Lower lobe of right lung (tissue), 2 donors: ENCODE measurements around the gene MGAT4A. TPM values are rescaled to one million over a fixed set of nuclear protein-coding genes. Genes with fewer than 3 reads are reported as not detected.
A peak's percentile ranks its signal among the peaks of the same experiment; 100 is the strongest.

Experiments
- ATAC-seq, 2 donors: fragments of 200-7000 bp; cut with Tn5 transposase; one replicate each; pipeline ENCODE4 v1.9.1; 2020 to 2022; ENCODE audit warnings: mild to moderate bottlenecking in 2 of 2, moderate library complexity in 2 of 2
- DNase-seq: peaks from one replicate; pipeline ENCODE4 v3.0.0-alpha.2; 2020
- H3K27ac ChIP-seq: fragments of 200-600 bp; one replicate; pipeline ENCODE4 v1.8.0; 2022
- H3K27me3 ChIP-seq: fragments of 200-600 bp; one replicate; pipeline ENCODE4 v1.8.0; 2022; ENCODE audit warnings: low read depth
- H3K36me3 ChIP-seq: fragments of 200-600 bp; one replicate; pipeline ENCODE4 v1.8.0; 2022; ENCODE audit warnings: mild to moderate bottlenecking
- H3K4me1 ChIP-seq: fragments of 200-600 bp; one replicate; pipeline ENCODE4 v1.8.0; 2022
- H3K4me3 ChIP-seq: fragments of 200-600 bp; one replicate; pipeline ENCODE4 v1.8.0; 2022; ENCODE audit warnings: mild to moderate bottlenecking
- H3K9me3 ChIP-seq: fragments of 200-600 bp; one replicate; pipeline ENCODE4 v1.8.0; 2022
- CTCF ChIP-seq: fragments of 200-600 bp; IDR thresholded peaks from one replicate; pipeline ENCODE4 v1.8.0; 2022; ENCODE audit warnings: antibody characterized with exemption, mild to moderate bottlenecking
- intact Hi-C: fragments of 100-400 bp; cut with DNase I; formaldehyde crosslinking; loops from one replicate; pipeline ENCODE4 v1.11.0; 2022
- total RNA-seq: library from RNA; stranded (reverse); fragmentation: NEBNext Ultra II Directional; extraction: Animal tissue kit (Norgen Biotek cat#: 25700); gene quantifications from one replicate; pipeline ENCODE4 v1.2.1, GENCODE V29; 2021
- donor health status: DM: no; HTN: yes; CAD: no; lungs with severe emphysema.

MGAT4A gene
- total RNA-seq, 1 donor from 2014 or later = 82.0 TPM

- Histone ChIP-seq H3K27ac (no peak overlapping the region), H3K36me3 (peaks cover 67% of the 10 kb centered on the region), H3K27me3 (no peaks in the 10 kb centered on the region), H3K9me3 (no peaks in the 10 kb centered on the region), H3K4me3 (no peak overlapping the region), H3K4me1 (no peaks in the 10 kb centered on the region)
- TF ChIP-seq CTCF = no peak
- ATAC-seq (no peak), DNase-seq (no peak)
- intact Hi-C loops = no loop called here
Observed at GRCh38 chr2:98643496-98644100, 87.3 kb downstream of the MGAT4A start.

GRCh38 chr2:98637401-98638147 is 93.4 kb downstream of the MGAT4A start:
- Histone ChIP-seq H3K27me3 (no peaks in the 10 kb centered on the region), H3K9me3 (no peaks in the 10 kb centered on the region), H3K36me3 (peaks cover 97% of the 10 kb centered on the region), H3K4me1 (no peaks in the 10 kb centered on the region), H3K4me3 (no peak overlapping the region), H3K27ac (no peak overlapping the region)
- no peak for TF ChIP-seq CTCF
- intact Hi-C loops = no loop called here
- DNase-seq (no peak), ATAC-seq (peak in 1 of 2 donors; percentile 31)

- H3K36me3 ChIP-seq = peaks cover 98% of the 10 kb centered on the region
Observed at GRCh38 chr2:98634406-98635092, 96.4 kb downstream of the MGAT4A start.

GRCh38 chr2:98632351-98632750 is 98.6 kb downstream of the MGAT4A start:
- DNase-seq = no peak
- H3K36me3 ChIP-seq = peaks cover 77% of the 10 kb centered on the region
- ATAC-seq = no peak
- H3K27me3 ChIP-seq = no peaks in the 10 kb centered on the region
- H3K4me1 ChIP-seq = no peaks in the 10 kb centered on the region
- no peaks in the 10 kb centered on the region for H3K9me3 ChIP-seq
- no peak for TF ChIP-seq CTCF
- no peak overlapping the region for H3K27ac ChIP-seq
- intact Hi-C loops = no loop called here
- no peak overlapping the region for H3K4me3 ChIP-seq

More at GRCh38 chr2:98634406-98635092, 96.4 kb downstream of the MGAT4A start:
- ATAC-seq = no peak
- DNase-seq = no peak
- Histone ChIP-seq H3K27me3 (no peaks in the 10 kb centered on the region), H3K4me3 (no peak overlapping the region), H3K27ac (no peak overlapping the region), H3K4me1 (no peaks in the 10 kb centered on the region), H3K9me3 (no peaks in the 10 kb centered on the region)
- intact Hi-C loops = no loop called here
- TF ChIP-seq CTCF = no peak

- Histone ChIP-seq H3K27me3 (no peaks in the 10 kb centered on the region), H3K9me3 (no peaks in the 10 kb centered on the region), H3K36me3 (peaks cover 60% of the 10 kb centered on the region), H3K4me1 (no peaks in the 10 kb centered on the region), H3K27ac (no peak overlapping the region), H3K4me3 (no peak overlapping the region)
- ATAC-seq (peak; percentile 21 to 38), DNase-seq (peak; percentile 55)
- no peak for TF ChIP-seq CTCF
- intact Hi-C loops = no loop called here
Observed at GRCh38 chr2:98623657-98624056, 107.3 kb downstream of the MGAT4A start.
